Adipose tissue (tissue), 3 donors: ENCODE results near the gene CARMIL1. TPM values are rescaled to one million over a fixed set of nuclear protein-coding genes. Genes with fewer than 3 reads are reported as not detected.

Experiments used
- H3K27ac ChIP-seq: one replicate; pipeline ENCODE4 v1.5.1; 2013; ENCODE audit warnings: low read depth, low read length
- WGBS, 3 donors: extraction: QIAGEN DNeasy Blood & Tissue Kit; methylation state at CpG; one replicate each; pipeline ENCODE4 v1.1.7; 2013; 5-methylcytosine and 5-hydroxymethylcytosine counted together
- polyA plus RNA-seq, 3 donors: library from polyadenylated mRNA; stranded (reverse); fragments of 200-250 nt; gene quantifications; one replicate each; pipeline ENCODE4 v1.2.3, GENCODE V29; 2013
- donor health status: healthy with polysubstance abuse.
- donor health status: Bipolar disorder and iron deficiency.
- donor health status: healthy.

Gene CARMIL1
- polyA plus RNA-seq, 3 donors = 3.0 to 24.6 (median 3.5) TPM

DNA sequence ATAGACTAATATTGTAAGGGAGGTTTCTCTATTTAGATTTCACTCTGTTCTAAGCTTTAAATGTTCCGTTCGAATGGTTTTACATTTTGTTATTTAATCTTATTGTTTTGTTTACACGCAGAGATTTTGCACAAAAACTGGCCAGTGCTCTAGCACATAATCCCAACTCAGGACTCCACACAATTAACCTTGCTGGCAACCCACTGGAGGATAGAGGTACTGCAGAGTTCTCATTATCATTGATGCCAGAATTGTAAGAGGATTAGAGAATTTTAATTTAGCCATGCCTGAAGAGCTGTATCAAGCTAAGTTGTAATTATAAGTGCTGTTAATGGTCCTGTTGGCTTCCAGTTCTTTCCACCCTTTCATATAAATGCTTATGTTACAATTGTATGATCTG is 193.1 kb downstream of the CARMIL1 start:
- WGBS, 3 donors = 89 to 97% (median 92%) methylated on average over 3 of the region's 3 CpGs
- no peak overlapping the region for H3K27ac ChIP-seq

DNA sequence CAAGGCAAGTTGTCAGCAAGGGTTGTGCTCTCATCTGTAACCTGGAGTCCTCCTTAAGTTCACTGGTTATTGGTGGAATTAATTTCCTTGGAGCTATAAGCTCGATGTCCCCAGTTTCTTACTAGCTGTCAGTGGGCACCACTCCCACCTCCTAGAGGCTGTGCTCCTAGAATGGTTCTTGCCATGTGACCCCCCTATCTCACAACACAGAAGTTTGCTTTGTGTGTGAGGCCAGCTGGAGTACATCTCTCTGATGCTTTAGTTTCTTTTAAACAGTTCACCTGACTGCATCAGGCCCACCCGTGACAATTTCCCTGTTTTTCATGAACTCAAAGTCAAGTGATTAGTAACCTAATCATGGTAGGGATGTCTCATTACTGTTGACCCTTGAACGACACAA is 193.7 kb downstream of the CARMIL1 start:
- no peak overlapping the region for H3K27ac ChIP-seq
- WGBS, 3 donors = 83 to 90% (median 83%) methylated on average over 3 of the region's 3 CpGs

DNA sequence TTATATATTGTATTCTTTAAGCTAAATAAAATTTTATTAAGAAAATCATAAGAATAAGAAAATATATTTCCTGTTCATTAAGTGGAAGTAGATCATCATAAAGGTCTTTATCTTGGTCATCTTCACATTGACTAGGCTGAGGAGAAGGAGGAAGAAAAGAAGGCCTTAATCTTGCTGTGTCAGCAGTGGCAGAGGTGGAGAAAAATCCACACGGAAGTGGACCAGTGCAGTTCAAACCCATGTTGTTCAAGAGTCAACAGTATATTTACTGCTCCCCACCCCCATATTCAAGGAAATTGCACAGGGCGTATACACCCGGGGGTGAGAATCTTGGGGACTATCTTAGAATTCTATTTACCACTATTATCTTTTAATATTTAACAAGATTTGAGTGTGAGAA is 194.3 kb downstream of the CARMIL1 start:
- 83 to 94% (median 89%) methylated on average over 3 of the region's 3 CpGs for WGBS, 3 donors
- no peak overlapping the region for H3K27ac ChIP-seq

DNA sequence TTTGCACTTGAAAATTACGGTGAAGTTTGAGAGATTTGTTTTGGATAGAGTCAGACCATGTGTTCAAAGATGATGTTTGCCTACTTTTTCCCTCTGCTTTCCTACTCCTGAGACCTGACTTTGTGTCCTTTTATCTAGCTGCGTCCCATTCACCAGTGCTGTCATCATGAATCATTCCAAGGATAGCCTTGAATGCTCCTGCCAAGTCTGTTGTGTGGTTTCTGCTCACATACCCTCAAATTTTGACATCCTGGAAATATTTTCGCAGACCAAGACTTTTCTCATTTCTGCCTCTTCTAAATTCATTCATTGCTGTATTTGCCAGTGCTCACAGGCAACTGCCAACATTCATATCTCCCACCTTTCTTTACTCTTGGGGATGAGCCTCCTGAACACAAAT is 197.0 kb downstream of the CARMIL1 start:
- 54 to 88% (median 83%) methylated on average over 3 of the region's 3 CpGs for WGBS, 3 donors

DNA sequence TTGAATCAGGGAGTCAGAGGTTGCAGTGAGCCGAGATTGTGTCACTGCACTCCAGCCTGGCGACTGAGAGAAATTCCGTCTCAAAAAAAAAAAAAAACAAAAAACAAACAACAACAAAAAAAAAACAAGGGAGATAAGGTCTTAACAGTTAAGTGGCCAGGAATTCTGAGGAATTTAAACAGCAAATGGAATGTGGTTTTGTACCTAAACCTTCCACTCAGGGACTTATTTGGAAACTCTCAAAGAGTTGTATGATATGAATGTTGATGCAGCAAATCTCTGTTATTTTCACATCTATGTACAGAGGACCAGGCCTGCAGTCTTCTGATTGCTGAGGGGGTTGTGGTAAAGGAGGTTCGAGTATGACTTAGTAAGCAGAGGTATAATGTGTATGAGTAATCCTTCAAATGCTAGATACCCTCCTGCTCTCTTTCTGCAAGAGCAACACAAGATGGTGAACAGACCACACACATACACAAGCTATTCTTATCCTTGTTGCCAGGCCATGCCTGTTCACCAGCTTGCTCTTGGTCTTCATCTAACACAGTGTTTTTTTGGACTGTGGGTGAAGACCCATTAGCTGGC is 197.9 kb downstream of the CARMIL1 start:
- 73 to 86% (median 83%) methylated on average over 4 of the region's 4 CpGs for WGBS, 3 donors
- H3K27ac ChIP-seq = no peak overlapping the region

More for the DNA sequence above, 197.0 kb downstream of the CARMIL1 start:
- no peak overlapping the region for H3K27ac ChIP-seq

DNA sequence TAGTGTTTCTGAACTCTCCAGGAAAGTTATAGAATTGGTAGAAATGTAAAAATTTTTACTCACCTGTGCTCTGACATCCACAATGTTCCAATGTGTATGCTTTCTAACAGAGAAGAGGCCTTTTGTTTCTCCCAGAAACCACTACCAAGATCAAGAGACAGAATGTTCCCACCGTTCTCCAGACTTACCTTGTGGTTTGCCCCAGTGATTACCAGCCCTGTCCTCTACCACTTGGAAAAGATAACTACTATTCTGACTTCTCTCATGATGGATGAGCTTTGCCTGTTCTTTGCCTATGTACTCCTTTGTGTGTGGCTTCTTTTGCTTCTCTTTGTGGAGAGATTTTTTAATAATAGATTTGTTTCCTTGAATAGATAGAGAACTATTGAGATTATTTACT is 199.8 kb downstream of the CARMIL1 start:
- 38 to 63% (median 58%) methylated on average over 1 of the region's 1 CpG for WGBS, 3 donors

DNA sequence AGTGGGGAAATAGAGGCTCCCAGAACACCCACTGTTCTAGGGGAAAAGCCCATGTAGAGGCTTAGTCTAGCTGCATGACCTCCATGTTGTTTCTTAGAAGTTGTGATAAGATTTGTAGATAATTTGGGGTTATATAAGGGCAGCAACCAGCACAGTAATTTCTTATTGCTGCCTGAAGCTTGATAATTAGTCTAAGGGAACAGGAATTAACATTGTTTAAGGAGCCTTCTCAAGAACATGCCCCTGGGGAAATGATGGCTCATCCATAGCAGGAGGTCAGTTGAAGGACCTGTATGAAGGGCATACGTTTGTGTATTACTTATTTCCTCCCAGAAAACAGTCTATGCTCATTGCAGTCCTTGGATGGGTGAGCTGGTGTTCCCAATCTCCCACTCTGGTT is 202.1 kb downstream of the CARMIL1 start:
- no peak overlapping the region for H3K27ac ChIP-seq
- WGBS, 3 donors = 73 to 87% (median 80%) methylated on average over 1 of the region's 1 CpG

More for the DNA sequence above, 199.8 kb downstream of the CARMIL1 start:
- no peak overlapping the region for H3K27ac ChIP-seq

DNA sequence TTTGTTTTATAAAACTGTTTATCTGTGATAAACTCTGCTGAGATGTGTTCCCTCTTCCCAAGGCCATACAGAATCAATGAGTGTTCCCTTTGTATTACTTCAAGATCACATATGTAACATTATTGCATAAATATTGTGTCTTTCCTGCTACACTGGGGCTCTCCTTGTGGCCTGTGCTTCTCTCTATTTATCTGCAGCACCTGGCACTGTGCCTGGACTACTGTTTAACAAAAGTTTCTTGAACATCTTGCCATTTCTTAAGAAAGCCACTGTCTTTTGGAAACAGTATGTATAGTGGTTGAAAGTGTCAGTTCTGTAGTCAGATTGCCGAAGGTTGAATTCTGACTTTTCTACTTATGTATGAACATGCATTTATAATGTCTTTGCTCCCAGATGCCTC is 203.8 kb downstream of the CARMIL1 start:
- no peak overlapping the region for H3K27ac ChIP-seq
- WGBS, 3 donors = 77 to 96% (median 94%) methylated on average over 1 of the region's 1 CpG

DNA sequence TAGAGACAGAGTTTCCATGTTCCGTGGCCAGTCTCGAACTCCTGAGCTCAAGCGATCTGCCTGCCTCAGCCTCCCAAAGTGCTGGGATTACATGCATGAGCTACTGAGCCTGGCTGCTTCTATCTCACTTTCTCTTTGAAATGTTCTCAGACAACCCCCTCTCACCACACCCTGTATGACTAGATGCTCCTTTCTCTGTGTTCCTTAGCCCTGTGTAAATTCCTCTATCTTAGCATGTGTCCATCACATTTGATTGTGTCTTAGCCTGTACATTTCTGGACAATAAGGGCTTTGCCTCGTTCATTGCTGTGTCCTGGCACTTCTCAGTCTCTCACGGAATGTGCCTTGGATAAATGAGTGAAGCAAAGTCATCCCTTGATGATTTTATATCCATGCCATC is 204.8 kb downstream of the CARMIL1 start:
- WGBS, 3 donors = 90 to 91% (median 91%) methylated on average over 5 of the region's 5 CpGs
- H3K27ac ChIP-seq = no peak overlapping the region

DNA sequence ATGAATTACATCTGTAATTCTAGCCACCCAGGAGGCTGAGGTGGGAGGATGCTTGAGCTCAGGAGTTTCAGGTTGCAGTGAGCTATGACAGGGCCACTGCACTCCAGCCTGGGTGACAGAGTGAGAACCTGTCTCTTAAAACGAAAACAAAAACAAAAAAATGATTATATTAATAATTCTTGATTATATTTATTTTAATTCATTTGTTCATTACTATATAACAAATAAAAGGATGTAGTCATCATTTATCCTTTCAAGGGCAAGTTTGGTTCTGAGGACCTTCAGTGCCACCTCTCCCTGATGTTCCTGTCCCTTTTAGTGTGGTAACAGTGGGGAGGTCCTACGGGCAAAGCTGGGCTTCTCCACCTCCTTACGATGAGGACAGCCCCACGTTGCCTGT is 205.7 kb downstream of the CARMIL1 start:
- 87 to 91% (median 90%) methylated on average over 4 of the region's 4 CpGs for WGBS, 3 donors
- H3K27ac ChIP-seq = no peak overlapping the region

DNA sequence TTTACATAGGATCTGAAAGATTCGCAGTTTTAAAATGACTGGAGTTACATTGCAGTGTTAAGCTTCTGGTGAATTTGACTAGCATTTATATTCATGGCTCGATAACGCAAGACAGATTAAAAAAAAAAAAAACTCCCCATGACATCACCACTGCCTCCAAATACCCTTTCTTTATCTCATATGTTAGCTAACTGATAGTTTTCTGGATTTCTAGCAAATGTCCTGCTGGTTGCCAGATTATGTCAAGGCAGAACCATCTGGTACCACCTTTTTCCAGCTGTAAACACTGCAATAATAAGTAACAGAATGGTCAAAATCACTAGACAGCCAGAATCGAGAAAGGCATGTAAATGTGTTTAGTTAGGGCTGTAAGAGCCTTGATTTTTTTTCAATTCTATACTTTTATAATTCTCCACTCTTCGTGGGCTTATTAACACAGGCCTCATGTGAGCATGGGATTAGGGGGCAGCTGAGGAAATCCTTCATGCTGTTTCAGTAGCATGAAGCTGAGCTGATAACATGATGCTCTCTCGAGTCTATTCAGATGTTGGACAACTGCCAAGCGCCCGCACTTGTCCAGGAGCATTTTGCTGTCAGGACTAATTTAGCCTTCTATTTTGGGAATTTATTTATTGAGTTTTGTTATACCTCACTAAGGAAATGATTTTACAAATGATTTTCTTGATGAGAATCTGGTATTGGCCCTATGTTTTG is 206.8 kb downstream of the CARMIL1 start:
- WGBS, 3 donors = 24 to 46% (median 46%) methylated on average over 8 of the region's 8 CpGs
- H3K27ac ChIP-seq = no peak overlapping the region

DNA sequence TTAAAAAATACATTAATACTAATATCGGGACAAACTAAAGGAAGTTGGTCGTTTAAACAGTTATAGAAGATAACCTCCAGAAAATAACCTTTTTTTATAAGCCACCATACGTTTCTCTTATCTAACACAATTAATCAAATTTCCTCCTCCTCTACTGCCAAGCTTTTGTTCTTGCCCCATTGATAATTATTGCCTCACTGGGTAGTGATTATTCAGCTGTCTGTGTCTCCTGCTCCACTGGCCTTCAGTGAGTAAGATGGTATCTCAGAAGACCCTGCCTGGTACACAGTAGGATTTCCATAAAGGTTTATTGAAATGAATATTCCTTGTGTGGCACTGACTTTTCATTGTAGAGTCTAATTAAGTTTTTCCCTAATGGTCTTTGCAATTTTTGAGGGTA is 207.4 kb downstream of the CARMIL1 start:
- WGBS, 3 donors = 21 to 64% (median 58%) methylated on average over 3 of the region's 3 CpGs
- no peak overlapping the region for H3K27ac ChIP-seq

DNA sequence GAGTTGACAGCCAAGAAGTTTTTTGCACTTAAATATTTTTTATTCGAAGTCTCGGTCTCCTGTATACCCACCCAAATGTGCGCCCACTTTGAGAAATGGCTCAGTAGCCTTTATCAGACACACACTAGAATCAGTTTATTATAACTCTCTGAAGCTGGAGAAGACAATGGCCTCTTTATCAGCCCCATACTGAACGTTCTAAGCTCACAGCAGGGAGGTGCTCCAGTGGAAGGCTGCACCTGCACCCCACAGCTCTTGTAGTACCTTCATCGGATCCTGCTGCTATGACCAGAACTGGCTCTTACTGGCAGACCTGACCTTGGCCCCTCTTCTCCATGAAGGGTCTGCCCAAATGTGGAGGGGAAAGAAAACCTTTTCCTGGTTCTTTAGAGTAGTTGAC is 207.8 kb downstream of the CARMIL1 start:
- H3K27ac ChIP-seq = no peak overlapping the region
- 82 to 89% (median 88%) methylated on average over 5 of the region's 5 CpGs for WGBS, 3 donors

DNA sequence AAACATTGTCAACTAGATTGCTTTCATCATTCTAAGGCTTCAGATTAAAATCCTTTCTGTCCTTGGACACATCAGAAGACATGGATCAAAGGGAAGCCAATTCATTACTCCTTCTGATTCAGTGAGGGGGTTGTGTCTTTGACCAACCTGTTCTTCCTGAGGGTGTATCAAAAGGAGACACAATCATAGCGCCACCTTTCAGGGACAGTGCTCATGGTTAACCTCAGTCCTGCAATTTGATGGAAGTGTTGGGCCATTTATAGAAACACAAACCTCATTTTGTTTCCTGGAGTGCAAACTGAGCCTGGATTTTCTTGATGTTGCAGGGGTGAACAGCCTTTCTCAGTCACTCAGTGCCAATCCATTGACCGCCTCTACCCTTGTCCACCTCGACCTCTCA is 209.0 kb downstream of the CARMIL1 start:
- 94 to 99% (median 95%) methylated on average over 3 of the region's 3 CpGs for WGBS, 3 donors
- H3K27ac ChIP-seq = no peak overlapping the region

DNA sequence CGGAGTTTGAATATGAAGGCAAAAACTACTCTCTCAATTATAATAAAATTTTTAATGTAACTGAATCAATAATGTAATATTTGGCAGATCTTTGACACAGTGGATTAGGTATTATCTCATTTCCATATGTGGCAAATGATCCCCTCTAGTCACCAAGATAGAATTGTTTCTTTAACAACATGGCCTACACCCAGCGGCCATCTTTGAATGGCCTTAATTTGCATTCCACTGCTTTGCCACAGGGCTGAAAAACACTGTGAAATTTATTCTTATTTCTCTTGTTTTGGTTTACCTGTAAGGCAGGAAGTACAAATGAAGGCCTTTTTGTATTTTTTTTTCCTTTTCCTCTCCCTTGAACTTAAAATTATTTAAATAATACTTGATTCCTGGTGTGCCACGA is 210.2 kb downstream of the CARMIL1 start:
- no peak overlapping the region for H3K27ac ChIP-seq
- 82 to 93% (median 83%) methylated on average over 3 of the region's 3 CpGs for WGBS, 3 donors

DNA sequence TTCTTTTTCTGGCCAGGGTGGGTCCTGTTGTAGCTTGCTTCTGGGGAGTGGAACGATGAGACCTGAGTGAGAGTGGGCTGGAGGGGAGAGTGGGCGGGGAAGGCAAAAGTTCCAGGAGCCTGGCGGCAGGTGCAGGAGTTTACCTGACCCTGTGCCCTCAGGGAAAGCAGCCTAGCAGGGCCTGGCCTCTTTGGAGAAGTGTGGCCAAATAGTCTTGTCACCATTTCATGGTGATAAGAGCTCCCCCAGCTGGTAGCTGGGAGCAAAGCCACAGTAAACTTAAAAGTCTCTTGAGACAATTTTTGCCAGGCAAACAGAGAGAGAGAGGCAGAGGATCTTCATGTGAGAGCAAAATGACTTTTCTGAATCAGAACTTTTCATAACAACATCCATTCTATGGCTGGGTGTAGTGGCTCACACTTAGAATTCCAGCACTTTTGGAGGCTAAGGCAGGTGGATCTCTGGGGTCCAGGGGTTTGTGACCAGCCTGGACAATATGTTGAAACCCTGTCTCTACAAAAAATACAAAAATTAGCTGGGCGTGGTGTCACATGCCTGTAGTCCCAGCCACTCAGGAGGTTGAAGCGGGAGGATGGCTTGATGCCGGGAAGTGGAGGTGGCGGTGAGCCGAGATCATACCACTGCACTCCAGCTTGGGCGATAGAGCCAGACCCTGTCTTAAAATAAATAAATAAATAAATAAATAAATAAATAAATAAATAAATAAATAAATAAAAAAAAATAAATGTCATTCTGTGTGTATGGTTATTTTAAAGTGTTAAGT is 211.0 kb downstream of the CARMIL1 start:
- WGBS, 3 donors = 61 to 67% (median 67%) methylated on average over 9 of the region's 9 CpGs
- no peak overlapping the region for H3K27ac ChIP-seq

DNA sequence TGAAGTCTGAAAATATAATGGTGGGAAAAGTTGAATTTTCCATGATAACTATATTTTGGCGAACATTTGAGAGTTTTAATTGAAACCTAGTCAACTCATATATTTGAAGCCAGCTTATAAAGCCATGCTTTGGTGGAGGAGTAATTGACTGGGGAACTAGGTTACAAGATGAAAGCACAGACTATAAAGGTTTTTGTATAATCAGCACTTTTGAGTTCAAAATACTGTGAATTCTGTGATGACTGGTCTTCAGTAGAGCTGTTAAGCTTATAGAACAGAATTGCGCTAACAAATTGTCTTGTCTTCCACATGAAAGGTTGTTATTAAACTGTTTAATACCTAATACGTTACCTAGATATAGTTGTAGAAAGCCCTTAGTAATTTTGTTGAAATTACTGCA is 213.8 kb downstream of the CARMIL1 start:
- 81 to 97% (median 95%) methylated on average over 3 of the region's 3 CpGs for WGBS, 3 donors
- no peak overlapping the region for H3K27ac ChIP-seq

DNA sequence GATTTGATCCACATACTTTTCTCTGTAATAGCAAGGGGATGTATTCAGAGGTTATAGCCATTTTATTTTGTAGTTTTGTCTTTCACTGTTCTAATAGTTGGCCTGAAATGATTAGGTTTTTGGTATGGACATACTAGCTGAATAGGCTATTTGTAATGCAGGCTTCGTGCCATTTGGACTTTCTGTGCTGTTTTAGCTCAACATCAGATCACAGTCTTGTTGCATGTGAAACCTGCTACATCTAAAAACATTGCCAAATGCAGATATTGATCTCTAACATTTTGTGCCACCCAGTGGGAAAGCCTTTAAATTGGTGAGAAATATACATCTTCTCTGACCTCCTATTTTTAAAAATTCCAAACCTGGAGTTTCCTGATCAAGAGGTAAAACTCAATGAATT is 215.3 kb downstream of the CARMIL1 start:
- WGBS, 3 donors = 86 to 96% (median 88%) methylated on average over 1 of the region's 1 CpG
- H3K27ac ChIP-seq = no peak overlapping the region

DNA sequence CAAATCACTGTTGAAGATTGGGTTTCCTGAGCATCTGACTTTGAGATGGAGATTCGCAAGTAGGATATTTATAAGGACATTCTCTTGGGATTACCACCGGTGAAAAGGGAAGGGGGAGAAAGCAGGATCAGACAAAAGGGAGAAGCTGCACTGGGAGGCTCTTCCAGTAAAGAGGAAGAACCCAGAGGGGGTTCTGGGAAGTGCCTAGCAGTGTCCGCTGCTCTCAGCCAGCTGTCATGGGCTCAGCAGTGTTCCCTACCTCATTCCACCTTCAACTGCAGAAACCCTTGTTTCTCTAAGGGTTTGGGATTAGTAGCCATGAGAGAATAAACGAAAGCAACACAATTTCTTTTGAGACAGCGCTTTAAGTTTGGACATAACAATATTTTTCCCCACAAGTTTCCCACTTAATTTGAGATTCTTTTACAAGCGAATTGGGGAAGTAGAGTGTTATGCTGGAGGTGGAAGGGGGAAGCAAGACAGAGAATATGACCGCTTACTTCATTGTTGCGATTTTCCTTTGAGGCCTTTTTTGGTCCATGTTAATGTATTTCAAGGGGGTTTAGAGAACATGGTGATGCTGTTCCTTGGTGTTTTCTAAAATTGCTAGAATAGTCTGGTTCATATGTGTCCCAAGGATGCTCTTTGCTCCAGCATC is 218.3 kb downstream of the CARMIL1 start:
- no peak overlapping the region for H3K27ac ChIP-seq
- 71 to 93% (median 73%) methylated on average over 8 of the region's 8 CpGs for WGBS, 3 donors
